ENCODE measurements around the gene TNPO1. TPM values are rescaled to one million over a fixed set of nuclear protein-coding genes. Genes with fewer than 3 reads are reported as not detected.

The TNPO1 gene
- total and polyA plus RNA-seq, 2 of the 13 experiments (the other 11 are each of a cell fraction or from before 2014, with no cell fraction given): 26.7 to 123 TPM

- TF ChIP-seq, protein P1, sequence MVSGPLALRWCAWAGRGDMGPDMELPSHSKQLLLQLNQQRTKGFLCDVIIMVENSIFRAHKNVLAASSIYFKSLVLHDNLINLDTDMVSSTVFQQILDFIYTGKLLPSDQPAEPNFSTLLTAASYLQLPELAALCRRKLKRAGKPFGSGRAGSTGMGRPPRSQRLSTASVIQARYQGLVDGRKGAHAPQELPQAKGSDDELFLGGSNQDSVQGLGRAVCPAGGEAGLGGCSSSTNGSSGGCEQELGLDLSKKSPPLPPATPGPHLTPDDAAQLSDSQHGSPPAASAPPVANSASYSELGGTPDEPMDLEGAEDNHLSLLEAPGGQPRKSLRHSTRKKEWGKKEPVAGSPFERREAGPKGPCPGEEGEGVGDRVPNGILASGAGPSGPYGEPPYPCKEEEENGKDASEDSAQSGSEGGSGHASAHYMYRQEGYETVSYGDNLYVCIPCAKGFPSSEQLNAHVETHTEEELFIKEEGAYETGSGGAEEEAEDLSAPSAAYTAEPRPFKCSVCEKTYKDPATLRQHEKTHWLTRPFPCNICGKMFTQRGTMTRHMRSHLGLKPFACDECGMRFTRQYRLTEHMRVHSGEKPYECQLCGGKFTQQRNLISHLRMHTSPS (CRISPR knock-in tag; IDR thresholded peaks at IDR 0.05; ENCODE audit: low read depth): no peak
- TF ChIP-seq MYNN (CRISPR knock-in tag; IDR thresholded peaks at IDR 0.05; ENCODE audit: low read depth): no peak
- no peak for TF ChIP-seq NR2F6 (IDR thresholded peaks at IDR 0.05)
- TF ChIP-seq NR2F6 (CRISPR knock-in tag; IDR thresholded peaks at IDR 0.05): no peak
- TF ChIP-seq, protein P2, sequence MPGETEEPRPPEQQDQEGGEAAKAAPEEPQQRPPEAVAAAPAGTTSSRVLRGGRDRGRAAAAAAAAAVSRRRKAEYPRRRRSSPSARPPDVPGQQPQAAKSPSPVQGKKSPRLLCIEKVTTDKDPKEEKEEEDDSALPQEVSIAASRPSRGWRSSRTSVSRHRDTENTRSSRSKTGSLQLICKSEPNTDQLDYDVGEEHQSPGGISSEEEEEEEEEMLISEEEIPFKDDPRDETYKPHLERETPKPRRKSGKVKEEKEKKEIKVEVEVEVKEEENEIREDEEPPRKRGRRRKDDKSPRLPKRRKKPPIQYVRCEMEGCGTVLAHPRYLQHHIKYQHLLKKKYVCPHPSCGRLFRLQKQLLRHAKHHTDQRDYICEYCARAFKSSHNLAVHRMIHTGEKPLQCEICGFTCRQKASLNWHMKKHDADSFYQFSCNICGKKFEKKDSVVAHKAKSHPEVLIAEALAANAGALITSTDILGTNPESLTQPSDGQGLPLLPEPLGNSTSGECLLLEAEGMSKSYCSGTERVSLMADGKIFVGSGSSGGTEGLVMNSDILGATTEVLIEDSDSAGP (CRISPR knock-in tag; IDR thresholded peaks at IDR 0.05; ENCODE audit: borderline replicate concordance): no peak
- TF ChIP-seq, protein P3, sequence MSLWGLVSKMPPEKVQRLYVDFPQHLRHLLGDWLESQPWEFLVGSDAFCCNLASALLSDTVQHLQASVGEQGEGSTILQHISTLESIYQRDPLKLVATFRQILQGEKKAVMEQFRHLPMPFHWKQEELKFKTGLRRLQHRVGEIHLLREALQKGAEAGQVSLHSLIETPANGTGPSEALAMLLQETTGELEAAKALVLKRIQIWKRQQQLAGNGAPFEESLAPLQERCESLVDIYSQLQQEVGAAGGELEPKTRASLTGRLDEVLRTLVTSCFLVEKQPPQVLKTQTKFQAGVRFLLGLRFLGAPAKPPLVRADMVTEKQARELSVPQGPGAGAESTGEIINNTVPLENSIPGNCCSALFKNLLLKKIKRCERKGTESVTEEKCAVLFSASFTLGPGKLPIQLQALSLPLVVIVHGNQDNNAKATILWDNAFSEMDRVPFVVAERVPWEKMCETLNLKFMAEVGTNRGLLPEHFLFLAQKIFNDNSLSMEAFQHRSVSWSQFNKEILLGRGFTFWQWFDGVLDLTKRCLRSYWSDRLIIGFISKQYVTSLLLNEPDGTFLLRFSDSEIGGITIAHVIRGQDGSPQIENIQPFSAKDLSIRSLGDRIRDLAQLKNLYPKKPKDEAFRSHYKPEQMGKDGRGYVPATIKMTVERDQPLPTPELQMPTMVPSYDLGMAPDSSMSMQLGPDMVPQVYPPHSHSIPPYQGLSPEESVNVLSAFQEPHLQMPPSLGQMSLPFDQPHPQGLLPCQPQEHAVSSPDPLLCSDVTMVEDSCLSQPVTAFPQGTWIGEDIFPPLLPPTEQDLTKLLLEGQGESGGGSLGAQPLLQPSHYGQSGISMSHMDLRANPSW (CRISPR knock-in tag; IDR thresholded peaks at IDR 0.05; ENCODE audit: borderline replicate concordance): no peak
- TF ChIP-seq HDAC2 (CRISPR knock-in tag; IDR thresholded peaks at IDR 0.05): no peak
- TF ChIP-seq KMT2B (CRISPR knock-in tag; IDR thresholded peaks at IDR 0.05): no peak
- TF ChIP-seq, protein P4, sequence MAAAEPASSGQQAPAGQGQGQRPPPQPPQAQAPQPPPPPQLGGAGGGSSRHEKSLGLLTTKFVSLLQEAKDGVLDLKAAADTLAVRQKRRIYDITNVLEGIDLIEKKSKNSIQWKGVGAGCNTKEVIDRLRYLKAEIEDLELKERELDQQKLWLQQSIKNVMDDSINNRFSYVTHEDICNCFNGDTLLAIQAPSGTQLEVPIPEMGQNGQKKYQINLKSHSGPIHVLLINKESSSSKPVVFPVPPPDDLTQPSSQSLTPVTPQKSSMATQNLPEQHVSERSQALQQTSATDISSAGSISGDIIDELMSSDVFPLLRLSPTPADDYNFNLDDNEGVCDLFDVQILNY (CRISPR knock-in tag; conservative IDR thresholded peaks at IDR 0.05): peak; percentile 80
- no peak for TF ChIP-seq MTERF4 (CRISPR knock-in tag; IDR thresholded peaks at IDR 0.05)
- TF ChIP-seq SNAPC2 (CRISPR knock-in tag; IDR thresholded peaks at IDR 0.05): no peak
- TF ChIP-seq KDM6A (CRISPR knock-in tag; IDR thresholded peaks at IDR 0.05; ENCODE audit: low read depth): no peak
- 0 out of 2 replicates have a peak, but pooled peaks have one; percentile 19 for TF ChIP-seq TOPORS (CRISPR knock-in tag; IDR thresholded peaks at IDR 0.05)
- TF ChIP-seq CREM (IDR thresholded peaks at IDR 0.05): no peak
- no peak for TF ChIP-seq CREM (CRISPR knock-in tag; IDR thresholded peaks at IDR 0.05)
- TF ChIP-seq ZZZ3 (CRISPR knock-in tag; IDR thresholded peaks at IDR 0.05; ENCODE audit: borderline replicate concordance): no peak
- no peak for TF ChIP-seq ZNF484 (CRISPR knock-in tag; IDR thresholded peaks at IDR 0.05; ENCODE audit: borderline replicate concordance, low read depth)
- TF ChIP-seq ZBTB21 (CRISPR knock-in tag; IDR thresholded peaks at IDR 0.05): no peak
- TF ChIP-seq ZNF709 (CRISPR knock-in tag; IDR thresholded peaks at IDR 0.05): no peak
Measured at GRCh38 chr5:72848474-72849428, 32.3 kb downstream of the TNPO1 start (continued).
